Tibial nerve (tissue), 4 donors: ENCODE results near the gene NOS3. TPM values are rescaled to one million over a fixed set of nuclear protein-coding genes. Genes with fewer than 3 reads are reported as not detected.

Experiments
- DNase-seq, 2 donors: peaks; one replicate each; pipeline ENCODE4 v3.0.0-alpha.2; 2019; ENCODE audit warnings: low spot score in 2 of 2
- H3K27ac ChIP-seq, 4 donors: fragments of 200-600 bp; sonication (generic) in 3 of 4; one replicate each; pipeline ENCODE4 v1.5.1; 2017 to 2019; ENCODE audit warnings: mild to moderate bottlenecking in 1 of 4
- H3K27me3 ChIP-seq, 2 donors: fragments of 200-600 bp; sonication (generic) in 1 of 2; one replicate each; pipeline versions ENCODE4 v1.5.1 to v1.6.0; 2017 to 2019
- H3K36me3 ChIP-seq, 3 donors: fragments of 200-600 bp; sonication (generic); one replicate each; pipeline ENCODE4 v1.5.1; 2018 to 2019
- H3K4me1 ChIP-seq, 4 donors: fragments of 200-600 bp; sonication (generic) in 3 of 4; one replicate each; pipeline ENCODE4 v1.5.1; 2017 to 2019
- H3K4me3 ChIP-seq, 4 donors: fragments of 200-600 bp; sonication (generic) in 3 of 4; one replicate each; pipeline ENCODE4 v1.5.1; 2017 to 2019; ENCODE audit warnings: mild to moderate bottlenecking in 1 of 4, moderate library complexity in 1 of 4
- H3K9me3 ChIP-seq, 4 donors: fragments of 200-600 bp; sonication (generic) in 3 of 4; one replicate each; pipeline ENCODE4 v1.5.1; 2017 to 2019
- CTCF ChIP-seq, 5 experiments: fragments of 200-600 bp in 3 of 5; fragments of 450-650 bp in 2 of 5; sonication (generic) in 3 of 5; IDR thresholded peaks; one replicate each; pipeline ENCODE4 v1.5.1; 2016 to 2019; ENCODE audit warnings: antibody characterized with exemption in 5 of 5, mild to moderate bottlenecking in 3 of 5, moderate library complexity in 2 of 5
- EP300 ChIP-seq, 2 donors: sonication (generic); formaldehyde crosslinking; IDR thresholded peaks; one replicate each; pipeline ENCODE4 v1.6.1; 2017; ENCODE audit warnings: antibody characterized with exemption in 2 of 2, mild to moderate bottlenecking in 1 of 2
- POLR2A ChIP-seq, 2 donors: fragments of 450-650 bp; IDR thresholded peaks; one replicate each; pipeline ENCODE4 v1.6.1; 2017; ENCODE audit warnings: antibody characterized with exemption in 2 of 2, mild to moderate bottlenecking in 2 of 2, moderate library complexity in 2 of 2
- WGBS, 2 donors: methylation state at CpG; one replicate each; pipeline ENCODE4 v1.1.5; 2018; 5-methylcytosine and 5-hydroxymethylcytosine counted together
- total RNA-seq, 4 donors: library from RNA; depleted of rRNA; stranded (reverse); fragments of >200 nt; gene quantifications; one replicate each; pipeline ENCODE4 v1.1.0, GENCODE V29; 2016

The NOS3 gene
- total RNA-seq, 4 donors from 2014 or later: 20.3 to 38.1 (median 23.8) TPM

- Histone ChIP-seq H3K4me1 (peaks cover 0 to 27% (median 23%) of the 10 kb centered on the region in 4 donors), H3K4me3 (no peak overlapping the region), H3K27me3 (peaks cover 0 to 42% of the 10 kb centered on the region in 2 donors), H3K9me3 (no peaks in the 10 kb centered on the region), H3K27ac (no peak overlapping the region), H3K36me3 (no peaks in the 10 kb centered on the region)
- DNase-seq: no peak
- 94 to 98% methylated on average over 26 of the region's 27 CpGs for WGBS, 2 donors
- TF ChIP-seq POLR2A (IDR thresholded peaks at IDR 0.05) (no peak), EP300 (IDR thresholded peaks at IDR 0.05) (no peak), CTCF (IDR thresholded peaks at IDR 0.05) (no peak)
Observed at GRCh38 chr7:150950496-150951180, 40.2 kb upstream of the NOS3 start.

- Histone ChIP-seq H3K27me3 (peaks cover 0 to 42% of the 10 kb centered on the region in 2 donors), H3K4me3 (no peak overlapping the region), H3K36me3 (no peaks in the 10 kb centered on the region), H3K9me3 (no peaks in the 10 kb centered on the region), H3K4me1 (peaks cover 0 to 29% (median 24%) of the 10 kb centered on the region in 4 donors), H3K27ac (no peak overlapping the region)
- DNase-seq: no peak
- TF ChIP-seq CTCF (IDR thresholded peaks at IDR 0.05) (no peak), EP300 (IDR thresholded peaks at IDR 0.05) (no peak), POLR2A (IDR thresholded peaks at IDR 0.05) (no peak)
- WGBS, 2 donors: 91 to 99% methylated on average over 14 to 16 of the region's 16 CpGs
Observed at GRCh38 chr7:150951181-150951520, 39.7 kb upstream of the NOS3 start.

- no peak for DNase-seq
- WGBS, 2 donors: 94 to 96% methylated on average over 28 of the region's 28 CpGs
- TF ChIP-seq EP300 (IDR thresholded peaks at IDR 0.05) (no peak), CTCF (IDR thresholded peaks at IDR 0.05) (no peak), POLR2A (IDR thresholded peaks at IDR 0.05) (no peak)
- Histone ChIP-seq H3K36me3 (no peaks in the 10 kb centered on the region), H3K4me1 (peaks cover 0 to 26% (median 22%) of the 10 kb centered on the region in 4 donors), H3K9me3 (no peaks in the 10 kb centered on the region), H3K27me3 (peaks cover 0 to 42% of the 10 kb centered on the region in 2 donors), H3K27ac (no peak overlapping the region), H3K4me3 (no peak overlapping the region)
Observed at GRCh38 chr7:150951521-150951920, 39.3 kb upstream of the NOS3 start.

GRCh38 chr7:150952331-150953050 is 38.3 kb upstream of the NOS3 start:
- Histone ChIP-seq H3K27ac (no peak overlapping the region), H3K27me3 (peaks cover 0 to 36% of the 10 kb centered on the region in 2 donors), H3K4me3 (no peak overlapping the region), H3K4me1 (peaks cover 0 to 21% (median 18%) of the 10 kb centered on the region in 4 donors), H3K36me3 (no peaks in the 10 kb centered on the region), H3K9me3 (no peaks in the 10 kb centered on the region)
- WGBS, 2 donors: 87 to 93% methylated on average over 32 to 33 of the region's 33 CpGs
- no peak for DNase-seq
- no peak for TF ChIP-seq CTCF (IDR thresholded peaks at IDR 0.05)
- no peak for TF ChIP-seq POLR2A (IDR thresholded peaks at IDR 0.05)
- TF ChIP-seq EP300 (IDR thresholded peaks at IDR 0.05): no peak
